HEK293 (cell line): Measurements from ENCODE around the gene MTTP.

Experiments used
- CTCF ChIA-PET: fragments of 350-600 bp; formaldehyde crosslinking; extraction: SDS; loops from one replicate; lab custom pipeline; 2021; ENCODE audit warnings: antibody characterized with exemption; lab: Yijun Ruan, JAX
- POLR2A ChIA-PET: fragments of 300-600 bp; formaldehyde crosslinking; extraction: SDS; loops from one replicate; lab custom pipeline; 2020; ENCODE audit warnings: antibody characterized with exemption, inconsistent platforms; lab: Yijun Ruan, JAX
- H3K27ac ChIP-seq: fragments of 200-500 bp; sonication (Bioruptor generic); 2 replicates; pipeline ENCODE4 v1.5.1; 2014; ENCODE audit warnings: low read depth, low read length, control low read depth, inconsistent platforms; ENCODE audit errors: extremely low read depth
- H3K36me3 ChIP-seq, 2 experiments: fragments of 200-500 bp in 1 of 2; sonication (Bioruptor generic) in 1 of 2; 1 replicate in 1 of 2; 2 replicates in 1 of 2; pipeline ENCODE4 v1.5.1; 2014 to 2017; ENCODE audit warnings: inconsistent platforms in 2 of 2, low read length in 2 of 2; ENCODE audit not compliant: control insufficient read depth in 2 of 2, insufficient read depth in 1 of 2
- H3K4me1 ChIP-seq: fragments of 200-500 bp; sonication (Bioruptor generic); 2 replicates; pipeline ENCODE4 v1.5.1; 2014; ENCODE audit warnings: mild to moderate bottlenecking, low read length, inconsistent platforms; ENCODE audit not compliant: control insufficient read depth, insufficient read depth
- H3K4me3 ChIP-seq: 2 replicates; pipeline ENCODE4 v1.5.1; 2011; ENCODE audit warnings: low read depth, mild to moderate bottlenecking, control low read depth, low read length, moderate library complexity
- H3K9me3 ChIP-seq: fragments of 200-500 bp; sonication (Bioruptor generic); 2 replicates; pipeline ENCODE4 v1.5.1; 2014; ENCODE audit warnings: low read depth, low read length, inconsistent platforms; ENCODE audit not compliant: control insufficient read depth, insufficient read depth
- KLF7 ChIP-seq: fragments of 450-650 bp; formaldehyde crosslinking; IDR thresholded peaks from 2 replicates; pipeline ENCODE4 v1.5.1; 2016; ENCODE audit warnings: missing biosample characterization, missing genetic modification characterization, borderline replicate concordance
- MYNN ChIP-seq: fragments of 450-650 bp; formaldehyde crosslinking; IDR thresholded peaks from 2 replicates; pipeline ENCODE4 v1.5.1; 2016; ENCODE audit warnings: missing biosample characterization, missing genetic modification characterization, borderline replicate concordance
- OVOL3 ChIP-seq: fragments of 450-650 bp; formaldehyde crosslinking; IDR thresholded peaks from 2 replicates; pipeline ENCODE4 v1.5.1; 2016; ENCODE audit warnings: missing biosample characterization, missing genetic modification characterization
- PRDM4 ChIP-seq: fragments of 450-650 bp; formaldehyde crosslinking; IDR thresholded peaks from 2 replicates; pipeline ENCODE4 v1.5.1; 2017; ENCODE audit warnings: missing biosample characterization, missing genetic modification characterization
- SP7 ChIP-seq: fragments of 450-650 bp; formaldehyde crosslinking; IDR thresholded peaks from 2 replicates; pipeline ENCODE4 v1.5.1; 2016; ENCODE audit warnings: missing biosample characterization, missing genetic modification characterization
- ZBTB1 ChIP-seq: fragments of 450-650 bp; formaldehyde crosslinking; IDR thresholded peaks from 2 replicates; pipeline ENCODE4 v1.5.1; 2016; ENCODE audit warnings: missing biosample characterization, missing genetic modification characterization
- ZBTB21 ChIP-seq: fragments of 450-650 bp; formaldehyde crosslinking; IDR thresholded peaks from 2 replicates; pipeline ENCODE4 v1.5.1; 2017; ENCODE audit warnings: missing biosample characterization, missing genetic modification characterization
- ZBTB44 ChIP-seq: fragments of 450-650 bp; IDR thresholded peaks from 2 replicates; pipeline ENCODE4 v1.5.1; 2018; ENCODE audit warnings: missing biosample characterization, mild to moderate bottlenecking, missing genetic modification characterization
- ZBTB49 ChIP-seq: fragments of 450-650 bp; formaldehyde crosslinking; IDR thresholded peaks from 2 replicates; pipeline ENCODE4 v1.5.1; 2016; ENCODE audit warnings: missing biosample characterization, missing genetic modification characterization, low read depth
- ZNF10 ChIP-seq: fragments of 450-650 bp; formaldehyde crosslinking; IDR thresholded peaks from 2 replicates; pipeline ENCODE4 v1.5.1; 2017; ENCODE audit warnings: missing biosample characterization, missing genetic modification characterization
- ZNF2 ChIP-seq: fragments of 450-650 bp; formaldehyde crosslinking; IDR thresholded peaks from 2 replicates; pipeline ENCODE4 v1.5.1; 2016; ENCODE audit warnings: missing biosample characterization, missing genetic modification characterization
- ZNF214 ChIP-seq: fragments of 450-650 bp; formaldehyde crosslinking; IDR thresholded peaks from 2 replicates; pipeline ENCODE4 v1.5.1; 2017; ENCODE audit warnings: missing biosample characterization, mild to moderate bottlenecking, missing genetic modification characterization, borderline replicate concordance
- ZNF239 ChIP-seq: fragments of 450-650 bp; formaldehyde crosslinking; IDR thresholded peaks from 2 replicates; pipeline ENCODE4 v1.5.1; 2016; ENCODE audit warnings: missing biosample characterization, missing genetic modification characterization
- ZNF248 ChIP-seq: fragments of 450-650 bp; formaldehyde crosslinking; IDR thresholded peaks from 2 replicates; pipeline ENCODE4 v1.5.1; 2017; ENCODE audit warnings: missing biosample characterization, missing genetic modification characterization
- ZNF266 ChIP-seq: fragments of 450-650 bp; formaldehyde crosslinking; IDR thresholded peaks from 2 replicates; pipeline ENCODE4 v1.5.1; 2016; ENCODE audit warnings: missing biosample characterization, missing genetic modification characterization, low read depth
- ZNF311 ChIP-seq: fragments of 450-650 bp; formaldehyde crosslinking; IDR thresholded peaks from 2 replicates; pipeline ENCODE4 v1.5.1; 2017; ENCODE audit warnings: missing biosample characterization, missing genetic modification characterization, borderline replicate concordance
- ZNF366 ChIP-seq: fragments of 450-650 bp; formaldehyde crosslinking; conservative IDR thresholded peaks from 2 replicates; pipeline ENCODE4 v1.5.1; 2016; ENCODE audit warnings: missing biosample characterization, missing genetic modification characterization
- ZNF558 ChIP-seq: fragments of 450-650 bp; formaldehyde crosslinking; IDR thresholded peaks from 2 replicates; pipeline ENCODE4 v1.5.1; 2016; ENCODE audit warnings: missing biosample characterization, missing genetic modification characterization
- ZNF624 ChIP-seq: fragments of 450-650 bp; formaldehyde crosslinking; IDR thresholded peaks from 2 replicates; pipeline ENCODE4 v1.5.1; 2017; ENCODE audit warnings: missing biosample characterization, missing genetic modification characterization
- ZNF660 ChIP-seq: fragments of 450-650 bp; IDR thresholded peaks from 2 replicates; pipeline ENCODE4 v1.5.1; 2018; ENCODE audit warnings: missing biosample characterization, mild to moderate bottlenecking, missing genetic modification characterization
- ZNF707 ChIP-seq: fragments of 450-650 bp; formaldehyde crosslinking; IDR thresholded peaks from 2 replicates; pipeline ENCODE4 v1.5.1; 2016; ENCODE audit warnings: missing biosample characterization, missing genetic modification characterization
- ZNF837 ChIP-seq: fragments of 450-650 bp; formaldehyde crosslinking; IDR thresholded peaks from 2 replicates; pipeline ENCODE4 v1.5.1; 2016; ENCODE audit warnings: missing biosample characterization, missing genetic modification characterization
- ZSCAN16 ChIP-seq: fragments of 450-650 bp; formaldehyde crosslinking; IDR thresholded peaks from 2 replicates; pipeline ENCODE4 v1.5.1; 2016; ENCODE audit warnings: missing biosample characterization, missing genetic modification characterization
- TF ChIP-seq, protein P1 (sequence below): fragments of 450-650 bp; formaldehyde crosslinking; IDR thresholded peaks from 2 replicates; pipeline ENCODE4 v1.5.1; 2016; ENCODE audit warnings: missing biosample characterization, missing genetic modification characterization

Gene MTTP

DNA sequence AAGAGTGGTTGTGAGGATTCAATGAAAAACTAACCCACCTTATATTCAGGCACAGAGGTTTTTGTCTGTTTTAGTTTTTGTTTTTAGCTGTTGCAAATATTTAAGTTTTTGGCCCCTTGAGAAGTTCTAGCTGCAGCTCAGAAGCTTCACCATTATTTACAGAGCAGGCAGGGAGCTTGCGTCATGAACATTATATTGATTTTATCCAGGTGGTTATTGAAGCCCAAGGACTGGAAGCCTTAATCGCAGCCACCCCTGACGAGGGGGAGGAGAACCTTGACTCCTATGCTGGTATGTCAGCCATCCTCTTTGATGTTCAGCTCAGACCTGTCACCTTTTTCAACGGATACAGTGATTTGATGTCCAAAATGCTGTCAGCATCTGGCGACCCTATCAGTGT, 38.1 kb downstream of the MTTP start:
- no peak for TF ChIP-seq ZNF660
- no peak for TF ChIP-seq OVOL3 (tag by site-specific recombination)
- no peak for TF ChIP-seq ZNF248
- TF ChIP-seq ZNF366 (tag by site-specific recombination), result no peak
- TF ChIP-seq ZBTB1 (tag by site-specific recombination), result no peak
- no peak for TF ChIP-seq MYNN (tag by site-specific recombination)
- TF ChIP-seq ZNF624 (tag by site-specific recombination), result no peak
- TF ChIP-seq ZNF266 (tag by site-specific recombination), result no peak
- TF ChIP-seq ZNF311, result no peak
- TF ChIP-seq ZNF10 (tag by site-specific recombination), result no peak
- ChIA-PET POLR2A (no interaction called here), CTCF (interaction anchor here (0.6 to 0.8 kb wide), 2 partner anchors 12 to 28 kb away, joined by 3 to 4 read pairs; no protein-coding TSS in a partner anchor)
- no peaks in the 10 kb centered on the region for H3K36me3 ChIP-seq
- H3K4me1 ChIP-seq, result no peaks in the 10 kb centered on the region
- H3K9me3 ChIP-seq, result no peaks in the 10 kb centered on the region
- no peak overlapping the region for H3K4me3 ChIP-seq
- no peak overlapping the region for H3K27ac ChIP-seq

DNA sequence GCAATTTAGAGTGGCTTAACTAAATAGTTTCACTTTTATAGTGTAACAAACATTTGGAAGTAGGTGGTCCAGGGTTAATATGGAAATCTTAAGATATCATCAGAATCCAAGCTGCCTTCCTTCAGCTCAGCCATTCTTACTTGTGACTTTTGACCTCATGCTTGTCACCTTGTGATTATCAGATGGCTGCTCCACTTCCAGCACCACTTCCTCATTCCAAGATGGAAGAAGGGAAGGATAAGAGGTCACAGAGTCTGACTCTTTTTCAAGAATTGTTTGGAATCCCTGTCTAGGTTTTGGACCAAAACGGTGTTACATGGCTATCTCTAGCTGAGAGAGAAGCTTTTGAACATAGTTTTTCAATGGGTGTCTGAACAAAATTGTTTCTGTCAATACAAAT, 39.9 kb downstream of the MTTP start:
- Histone ChIP-seq H3K4me1 (no peaks in the 10 kb centered on the region), H3K9me3 (no peaks in the 10 kb centered on the region), H3K27ac (no peak overlapping the region), H3K4me3 (no peak overlapping the region), H3K36me3 (no peaks in the 10 kb centered on the region)
- ChIA-PET CTCF (interaction anchor here (0.6 kb wide), 1 partner anchor 43 kb away, joined by 3 read pairs; the partner anchor contains the start of gene C4orf54), POLR2A (no interaction called here)
- no peak for TF ChIP-seq PRDM4 (tag by site-specific recombination)
- TF ChIP-seq ZNF2 (tag by site-specific recombination), result no peak
- no peak for TF ChIP-seq ZNF239

GRCh38 chr4:99615170-99615820, 40.7 kb downstream of the MTTP start:
- POLR2A ChIA-PET, result no interaction called here
- H3K9me3 ChIP-seq, result no peaks in the 10 kb centered on the region
- TF ChIP-seq ZNF707 (tag by site-specific recombination) (no peak), ZNF837 (no peak), SP7 (tag by site-specific recombination) (no peak), ZNF558 (tag by site-specific recombination) (no peak), ZBTB44 (tag by site-specific recombination) (no peak), ZSCAN16 (tag by site-specific recombination) (no peak), ZBTB49 (tag by site-specific recombination) (no peak), KLF7 (no peak), ZBTB21 (no peak), ZNF214 (tag by site-specific recombination) (no peak), OVOL3 (tag by site-specific recombination) (no peak)
- TF ChIP-seq, protein P1, sequence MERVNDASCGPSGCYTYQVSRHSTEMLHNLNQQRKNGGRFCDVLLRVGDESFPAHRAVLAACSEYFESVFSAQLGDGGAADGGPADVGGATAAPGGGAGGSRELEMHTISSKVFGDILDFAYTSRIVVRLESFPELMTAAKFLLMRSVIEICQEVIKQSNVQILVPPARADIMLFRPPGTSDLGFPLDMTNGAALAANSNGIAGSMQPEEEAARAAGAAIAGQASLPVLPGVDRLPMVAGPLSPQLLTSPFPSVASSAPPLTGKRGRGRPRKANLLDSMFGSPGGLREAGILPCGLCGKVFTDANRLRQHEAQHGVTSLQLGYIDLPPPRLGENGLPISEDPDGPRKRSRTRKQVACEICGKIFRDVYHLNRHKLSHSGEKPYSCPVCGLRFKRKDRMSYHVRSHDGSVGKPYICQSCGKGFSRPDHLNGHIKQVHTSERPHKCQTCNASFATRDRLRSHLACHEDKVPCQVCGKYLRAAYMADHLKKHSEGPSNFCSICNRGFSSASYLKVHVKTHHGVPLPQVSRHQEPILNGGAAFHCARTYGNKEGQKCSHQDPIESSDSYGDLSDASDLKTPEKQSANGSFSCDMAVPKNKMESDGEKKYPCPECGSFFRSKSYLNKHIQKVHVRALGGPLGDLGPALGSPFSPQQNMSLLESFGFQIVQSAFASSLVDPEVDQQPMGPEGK (tag by site-specific recombination), result no peak
- TF ChIP-seq, all 188 proteins: peak for 0
- Histone ChIP-seq H3K4me1 (no peaks in the 10 kb centered on the region), H3K27ac (no peak overlapping the region), H3K4me3 (no peak overlapping the region), H3K36me3 (no peaks in the 10 kb centered on the region)
- CTCF ChIA-PET, result interaction anchor here (0.6 to 1.9 kb wide), 8 partner anchors 9 to 1184 kb away, joined by 3 to 8 read pairs (median 4); partner anchors contain the start of gene TRMT10A
